NCI-H1092 treated with DMSO at 0.1 percent for 48 hours (cell line): ENCODE data around the gene SPON1.
"Not testable (repeated sequence)": the region's sequence is repeated elsewhere in the genome, so short reads cannot be mapped to it uniquely, and the experiment has no call there.

Experiments used
- DNase-seq: peaks from one replicate; lab custom pipeline; 2025; lab: John Stamatoyannopoulos, UW

Gene SPON1

DNA sequence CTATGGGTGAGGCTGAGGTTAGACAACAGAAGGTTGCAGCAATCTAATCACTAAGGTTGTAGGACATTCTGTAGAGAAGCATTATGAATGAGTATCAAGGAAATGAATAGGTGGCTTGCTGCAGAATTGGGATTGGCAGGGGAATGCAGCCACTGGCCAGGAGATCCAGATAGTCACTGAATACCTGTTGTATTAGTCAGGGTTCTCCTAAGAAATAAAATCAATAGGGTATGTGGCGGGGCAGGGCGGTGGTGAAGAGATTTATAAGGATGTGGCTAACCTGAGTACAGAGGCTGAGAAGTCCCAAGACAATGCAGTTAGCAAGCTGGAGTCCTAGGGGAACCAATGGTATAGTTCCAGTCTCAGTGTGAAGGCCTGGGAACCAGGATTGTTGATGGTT, 163.0 kb downstream of the SPON1 start:
- no peak for DNase-seq

DNA sequence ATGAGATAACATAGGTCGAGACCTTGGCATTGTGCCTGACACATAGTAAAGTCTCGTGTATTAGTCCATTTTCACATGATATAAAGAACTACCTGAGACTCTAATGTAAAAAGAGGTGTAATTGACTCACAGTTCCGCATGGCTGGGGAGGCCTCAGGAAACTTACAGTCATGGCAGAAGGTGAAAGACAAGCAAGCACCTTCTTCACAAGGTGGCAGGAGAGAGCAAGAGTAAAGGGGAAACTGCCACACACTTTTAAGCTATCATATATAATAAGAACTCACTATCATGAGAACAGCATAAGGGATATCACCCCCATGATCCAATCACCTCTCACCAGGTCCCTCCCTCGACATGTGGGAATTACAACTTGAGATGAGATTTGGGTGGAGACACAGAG, 165.2 kb downstream of the SPON1 start:
- no peak for DNase-seq

GRCh38 chr11:14132312-14132711, 169.8 kb downstream of the SPON1 start:
- no peak for DNase-seq

DNA sequence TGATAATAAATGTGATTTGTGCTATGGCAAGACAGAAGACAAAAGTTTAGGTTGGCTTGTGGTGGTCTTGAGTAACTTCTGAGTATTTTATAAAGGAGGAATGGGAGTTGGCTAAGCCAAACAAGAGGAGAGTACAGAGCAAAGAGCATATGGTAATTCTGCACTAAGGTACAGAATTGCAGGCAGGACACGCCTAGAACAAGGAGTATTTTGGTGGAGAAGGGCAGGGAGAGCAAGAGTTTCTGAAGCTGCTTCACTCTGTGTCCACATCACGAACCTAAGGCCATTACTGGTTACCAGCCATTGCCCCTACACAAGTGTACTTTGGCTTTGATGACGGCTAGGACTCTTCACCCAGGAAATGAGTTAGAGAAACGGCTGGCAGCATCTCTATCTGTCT, 170.9 kb downstream of the SPON1 start:
- DNase-seq: no peak

GRCh38 chr11:14136561-14136960, 174.0 kb downstream of the SPON1 start:
- no peak for DNase-seq

- no peak for DNase-seq
Measured at GRCh38 chr11:14137284-14137683, 174.8 kb downstream of the SPON1 start.

GRCh38 chr11:14140991-14141390, 178.5 kb downstream of the SPON1 start:
- no peak for DNase-seq

DNA sequence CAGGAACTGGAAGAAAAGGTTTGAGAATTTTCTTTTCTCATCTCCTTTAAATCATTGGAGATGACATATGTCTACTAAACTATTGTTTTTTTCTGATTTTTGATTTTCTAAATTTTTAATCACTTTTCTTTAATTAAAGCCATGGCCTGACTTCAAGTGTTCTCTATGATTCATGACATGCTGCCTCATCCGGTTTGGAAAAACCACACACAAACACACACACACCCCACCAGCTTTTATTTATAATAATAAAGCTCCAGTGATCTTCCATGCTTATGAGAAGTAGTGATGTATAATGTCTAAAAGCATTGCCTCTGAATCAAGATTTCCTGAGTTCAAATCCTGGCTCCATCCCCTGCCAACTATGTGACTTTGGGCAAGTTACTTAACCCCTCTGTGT, 179.2 kb downstream of the SPON1 start:
- no peak for DNase-seq

DNA sequence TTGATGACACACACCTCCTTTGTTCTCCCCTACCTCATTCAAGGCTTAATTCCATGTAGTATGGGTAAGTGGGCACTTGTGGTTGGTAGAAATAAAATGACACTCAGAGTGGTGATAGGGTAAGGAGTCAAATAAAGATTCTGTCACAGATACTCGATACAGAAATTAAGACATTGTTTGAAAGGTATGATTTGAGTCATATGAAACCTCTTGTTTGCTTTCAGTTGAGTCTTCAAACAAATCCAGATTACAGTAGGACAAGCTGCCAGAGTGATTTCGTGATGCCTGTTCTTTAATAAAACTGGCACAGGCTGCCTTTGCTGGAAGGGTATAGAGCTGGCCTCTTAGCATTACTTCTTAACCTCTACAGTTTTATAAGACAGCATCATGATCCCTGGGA, 182.4 kb downstream of the SPON1 start:
- no peak for DNase-seq

- peak; percentile 40 for DNase-seq
Measured at GRCh38 chr11:14148653-14149273, 186.2 kb downstream of the SPON1 start.

- DNase-seq: no peak
Measured at GRCh38 chr11:14149683-14150082, 187.2 kb downstream of the SPON1 start.

- DNase-seq: no peak
Measured at GRCh38 chr11:14150878-14151277, 188.4 kb downstream of the SPON1 start.

GRCh38 chr11:14154103-14154502, 191.6 kb downstream of the SPON1 start:
- DNase-seq: not testable (repeated sequence)

DNA sequence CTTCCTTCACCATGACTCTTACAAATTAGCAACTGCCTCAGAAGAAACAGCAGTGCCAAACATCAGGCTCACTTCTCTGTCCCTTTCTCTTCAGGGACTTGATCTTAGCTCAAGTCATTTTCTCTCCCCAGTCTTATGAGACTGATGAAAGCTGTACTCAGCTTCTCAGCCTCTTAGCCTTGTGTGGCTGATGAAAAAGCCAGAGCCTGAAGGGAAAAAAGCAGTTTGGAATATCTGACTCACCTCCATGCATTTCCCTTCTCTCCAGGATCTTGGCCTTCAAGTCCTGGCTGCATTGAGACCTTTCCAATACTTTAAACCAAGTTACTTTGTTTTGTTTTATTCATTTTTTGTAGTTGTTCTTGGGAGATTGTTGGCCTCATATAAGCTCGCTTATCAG, 195.9 kb downstream of the SPON1 start:
- DNase-seq: no peak

GRCh38 chr11:14163576-14163975, 201.1 kb downstream of the SPON1 start:
- no peak for DNase-seq

DNA sequence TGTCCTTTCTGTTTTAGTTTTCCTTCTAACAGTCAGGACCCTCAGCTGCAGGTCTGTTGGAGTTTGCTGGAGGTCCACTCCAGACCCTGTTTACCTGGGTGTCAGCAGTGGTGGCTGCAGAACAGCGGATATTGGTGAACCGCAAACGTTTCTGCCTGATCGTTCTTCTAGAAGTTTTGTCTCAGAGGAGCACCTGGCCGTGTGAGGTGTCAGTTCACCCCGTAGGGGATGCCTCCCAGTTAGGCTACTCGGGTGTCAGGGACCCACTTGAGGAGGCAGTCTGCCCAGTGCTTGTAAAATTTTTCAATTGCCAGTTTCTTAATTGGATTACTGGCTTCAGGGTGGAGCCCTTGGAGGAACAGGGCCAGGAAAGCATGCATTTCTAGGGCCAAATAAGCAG, 211.2 kb downstream of the SPON1 start:
- not testable (repeated sequence) for DNase-seq

GRCh38 chr11:14179116-14179820, 216.7 kb downstream of the SPON1 start:
- no peak for DNase-seq

GRCh38 chr11:14181121-14181520, 218.6 kb downstream of the SPON1 start:
- no peak for DNase-seq

- DNase-seq: no peak
Measured at GRCh38 chr11:14182833-14183364, 220.4 kb downstream of the SPON1 start.

- DNase-seq: no peak
Measured at GRCh38 chr11:14184028-14184940, 221.8 kb downstream of the SPON1 start.

DNA sequence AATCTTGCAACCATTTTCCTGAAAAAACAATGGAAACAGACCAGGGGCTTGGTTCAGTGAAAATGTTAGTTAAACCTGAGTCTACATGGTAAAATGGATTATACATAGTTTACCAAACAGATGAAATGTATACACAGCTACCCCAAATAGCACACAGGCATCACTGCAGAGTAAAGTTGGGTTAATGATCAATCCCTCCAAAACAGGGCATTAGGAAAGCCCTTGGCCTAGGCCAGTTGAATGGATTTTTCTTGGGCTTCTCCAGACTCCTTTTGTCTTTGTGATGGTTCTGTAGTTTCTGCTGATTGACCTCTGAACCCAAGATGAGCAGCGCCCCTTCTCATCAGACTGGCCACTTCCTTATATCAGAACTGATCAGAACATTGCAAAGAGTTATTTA, 222.9 kb downstream of the SPON1 start:
- DNase-seq: no peak

DNA sequence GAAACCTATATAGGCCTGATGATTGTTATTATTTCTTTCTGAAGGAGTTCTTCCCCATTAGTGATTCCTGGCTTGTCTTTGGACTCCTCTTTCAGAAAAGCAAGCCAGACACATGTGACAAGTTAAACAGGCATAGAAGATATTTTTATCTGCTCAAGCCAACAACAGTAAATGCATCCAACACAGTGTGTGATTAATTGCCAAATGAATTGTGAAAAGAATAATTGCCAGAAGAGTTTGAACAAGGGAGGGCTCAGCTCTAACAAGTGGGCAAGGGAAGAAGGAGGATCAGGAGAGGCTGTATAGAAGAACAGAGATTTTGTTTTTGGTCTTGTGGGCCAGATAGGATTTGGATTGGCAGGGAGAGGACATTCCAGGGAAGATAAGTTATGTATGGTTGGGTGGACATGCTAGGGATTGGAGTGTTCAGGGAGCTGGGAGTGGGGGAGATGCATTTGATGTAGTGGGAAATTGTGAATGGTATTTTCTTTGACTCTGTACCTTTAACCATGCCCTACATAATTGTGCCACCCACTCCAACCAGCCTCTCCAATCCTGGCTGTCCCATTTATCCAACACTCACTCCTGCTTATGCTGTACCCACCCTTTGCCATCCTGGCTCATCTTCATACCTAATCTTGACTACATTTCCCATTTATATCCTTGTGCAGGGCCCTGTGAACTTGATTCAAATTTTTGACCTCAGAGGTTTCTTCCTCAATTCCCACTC, 223.7 kb downstream of the SPON1 start:
- no peak for DNase-seq
